Measurements from ENCODE around the gene CAPN2. TPM values are rescaled to one million over a fixed set of nuclear protein-coding genes. Genes with fewer than 3 reads are reported as not detected.

The CAPN2 gene
- total RNA-seq, 1 donor = 340 TPM

- no peak for DNase-seq (ENCODE audit: insufficient read length, low spot score, missing footprints)
- no peak for TF ChIP-seq CTCF (IDR thresholded peaks at IDR 0.05; ENCODE audit: extremely low read depth, low read depth, low read length)
- H3K4me1 ChIP-seq (ENCODE audit: insufficient read depth, low read length) = peaks cover 74% of the 10 kb centered on the region
Measured at GRCh38 chr1:223716302-223716862, 4.0 kb downstream of the CAPN2 start.

GRCh38 chr1:223717123-223717522 is 4.8 kb downstream of the CAPN2 start:
- H3K9me3 ChIP-seq (ENCODE audit: low read depth, low read length) = no peaks in the 10 kb centered on the region
- no peak for TF ChIP-seq CTCF (IDR thresholded peaks at IDR 0.05; ENCODE audit: extremely low read depth, low read depth, low read length)
- peaks cover 65% of the 10 kb centered on the region for H3K36me3 ChIP-seq (ENCODE audit: insufficient read depth, low read length)
- H3K27me3 ChIP-seq (ENCODE audit: insufficient read depth, low read length) = no peaks in the 10 kb centered on the region
- no peak overlapping the region for H2AFZ ChIP-seq (ENCODE audit: low read length)
- peaks cover 83% of the 10 kb centered on the region for H3K79me2 ChIP-seq (ENCODE audit: insufficient read depth, low read length)
- peaks cover 47% of the 10 kb centered on the region for H4K20me1 ChIP-seq (ENCODE audit: insufficient read depth, low read length)
- no peak overlapping the region for H3K4me2 ChIP-seq (ENCODE audit: insufficient read depth, low read length)
- H3K4me3 ChIP-seq (ENCODE audit: insufficient read depth, low read length) = no peak overlapping the region
- no peak overlapping the region for H3K27ac ChIP-seq (ENCODE audit: low read depth, low read length)
- DNase-seq (ENCODE audit: insufficient read length, low spot score, missing footprints) = no peak
- peaks cover 76% of the 10 kb centered on the region for H3K4me1 ChIP-seq (ENCODE audit: insufficient read depth, low read length)

More at GRCh38 chr1:223716302-223716862, 4.0 kb downstream of the CAPN2 start:
- Histone ChIP-seq H3K4me2 (ENCODE audit: insufficient read depth, low read length) (peak overlapping the region; percentile 88), H3K27ac (ENCODE audit: low read depth, low read length) (peak overlapping the region; percentile 79), H4K20me1 (ENCODE audit: insufficient read depth, low read length) (peaks cover 43% of the 10 kb centered on the region), H3K9me3 (ENCODE audit: low read depth, low read length) (no peaks in the 10 kb centered on the region), H3K27me3 (ENCODE audit: insufficient read depth, low read length) (no peaks in the 10 kb centered on the region), H3K4me3 (ENCODE audit: insufficient read depth, low read length) (no peak overlapping the region), H3K79me2 (ENCODE audit: insufficient read depth, low read length) (peaks cover 82% of the 10 kb centered on the region), H2AFZ (ENCODE audit: low read length) (no peak overlapping the region), H3K36me3 (ENCODE audit: insufficient read depth, low read length) (peaks cover 59% of the 10 kb centered on the region)

GRCh38 chr1:223717695-223718363 is 5.5 kb downstream of the CAPN2 start:
- peaks cover 47% of the 10 kb centered on the region for H4K20me1 ChIP-seq (ENCODE audit: insufficient read depth, low read length)
- peaks cover 71% of the 10 kb centered on the region for H3K36me3 ChIP-seq (ENCODE audit: insufficient read depth, low read length)
- no peaks in the 10 kb centered on the region for H3K9me3 ChIP-seq (ENCODE audit: low read depth, low read length)
- TF ChIP-seq CTCF (IDR thresholded peaks at IDR 0.05; ENCODE audit: extremely low read depth, low read depth, low read length) = no peak
- H3K4me3 ChIP-seq (ENCODE audit: insufficient read depth, low read length) = no peak overlapping the region
- DNase-seq (ENCODE audit: insufficient read length, low spot score, missing footprints) = no peak
- peaks cover 76% of the 10 kb centered on the region for H3K4me1 ChIP-seq (ENCODE audit: insufficient read depth, low read length)
- no peak overlapping the region for H3K4me2 ChIP-seq (ENCODE audit: insufficient read depth, low read length)
- H3K27me3 ChIP-seq (ENCODE audit: insufficient read depth, low read length) = no peaks in the 10 kb centered on the region
- H2AFZ ChIP-seq (ENCODE audit: low read length) = no peak overlapping the region
- peak overlapping the region; percentile 87 for H3K27ac ChIP-seq (ENCODE audit: low read depth, low read length)
- H3K79me2 ChIP-seq (ENCODE audit: insufficient read depth, low read length) = peaks cover 84% of the 10 kb centered on the region

GRCh38 chr1:223718850-223719249 is 6.5 kb downstream of the CAPN2 start:
- no peak for DNase-seq (ENCODE audit: insufficient read length, low spot score, missing footprints)
- Histone ChIP-seq H3K4me2 (ENCODE audit: insufficient read depth, low read length) (no peak overlapping the region), H4K20me1 (ENCODE audit: insufficient read depth, low read length) (peaks cover 50% of the 10 kb centered on the region), H3K4me1 (ENCODE audit: insufficient read depth, low read length) (peaks cover 72% of the 10 kb centered on the region), H2AFZ (ENCODE audit: low read length) (no peak overlapping the region), H3K27me3 (ENCODE audit: insufficient read depth, low read length) (no peaks in the 10 kb centered on the region), H3K4me3 (ENCODE audit: insufficient read depth, low read length) (no peak overlapping the region), H3K79me2 (ENCODE audit: insufficient read depth, low read length) (peaks cover 84% of the 10 kb centered on the region), H3K9me3 (ENCODE audit: low read depth, low read length) (no peaks in the 10 kb centered on the region), H3K36me3 (ENCODE audit: insufficient read depth, low read length) (peaks cover 80% of the 10 kb centered on the region), H3K27ac (ENCODE audit: low read depth, low read length) (peak overlapping the region; percentile 87)
- TF ChIP-seq CTCF (IDR thresholded peaks at IDR 0.05; ENCODE audit: extremely low read depth, low read depth, low read length) = no peak
